ENCODE measurements around the gene GALNT11. TPM values are rescaled to one million over a fixed set of nuclear protein-coding genes. Genes with fewer than 3 reads are reported as not detected.

The GALNT11 gene
- total RNA-seq, 2 donors from 2014 or later: 32.7 to 35.3 TPM

- no peaks in the 10 kb centered on the region for H3K4me1 ChIP-seq (ENCODE audit: control insufficient read depth, insufficient read depth, low read length)
- H3K4me3 Mint-ChIP-seq: no peak overlapping the region
- no peak for TF ChIP-seq CTCF (conservative IDR thresholded peaks at IDR 0.05)
- no peak overlapping the region for H3K9ac ChIP-seq (ENCODE audit: extremely low read depth, low read length, poor library complexity, severe bottlenecking)
- 91 to 95% methylated on average over 4 to 5 of the region's 5 CpGs for WGBS, 2 experiments (ENCODE audit: insufficient coverage in 1 of 2, insufficient read length in 1 of 2)
- peaks cover 39% of the 10 kb centered on the region for H3K36me3 ChIP-seq (ENCODE audit: control insufficient read depth, insufficient read depth, low read length)
- H3K27ac Mint-ChIP-seq: no peak overlapping the region
- peaks cover 38% of the 10 kb centered on the region for H3K36me3 Mint-ChIP-seq (ENCODE audit: low read depth)
- no peak overlapping the region for H3K4me3 ChIP-seq (ENCODE audit: low read length)
- peaks cover 9% of the 10 kb centered on the region for H3K9me3 ChIP-seq (ENCODE audit: control insufficient read depth, low read length)
- peaks cover 21% of the 10 kb centered on the region for H3K4me1 Mint-ChIP-seq
- H3K27ac ChIP-seq (ENCODE audit: low read depth, low read length): no peak overlapping the region
- no peaks in the 10 kb centered on the region for H3K27me3 ChIP-seq (ENCODE audit: control insufficient read depth, insufficient read depth, low read length, poor library complexity, severe bottlenecking)
- no peaks in the 10 kb centered on the region for H3K9me3 Mint-ChIP-seq
- DNase-seq: no peak
- H3K27me3 Mint-ChIP-seq (ENCODE audit: insufficient read depth): no peaks in the 10 kb centered on the region
These were observed 78.2 kb downstream of the GALNT11 start for GRCh38 chr7:152103691-152104090.

GRCh38 chr7:152105205-152105604, 79.7 kb downstream of the GALNT11 start:
- H3K36me3 Mint-ChIP-seq (ENCODE audit: low read depth): peaks cover 41% of the 10 kb centered on the region
- Histone ChIP-seq H3K9ac (ENCODE audit: extremely low read depth, low read length, poor library complexity, severe bottlenecking) (no peak overlapping the region), H3K4me3 (ENCODE audit: low read length) (no peak overlapping the region), H3K27ac (ENCODE audit: low read depth, low read length) (no peak overlapping the region), H3K9me3 (ENCODE audit: control insufficient read depth, low read length) (peaks cover 9% of the 10 kb centered on the region), H3K36me3 (ENCODE audit: control insufficient read depth, insufficient read depth, low read length) (peaks cover 45% of the 10 kb centered on the region), H3K4me1 (ENCODE audit: control insufficient read depth, insufficient read depth, low read length) (no peaks in the 10 kb centered on the region), H3K27me3 (ENCODE audit: control insufficient read depth, insufficient read depth, low read length, poor library complexity, severe bottlenecking) (no peaks in the 10 kb centered on the region)
- no peak overlapping the region for H3K27ac Mint-ChIP-seq
- H3K4me3 Mint-ChIP-seq: no peak overlapping the region
- peaks cover 21% of the 10 kb centered on the region for H3K4me1 Mint-ChIP-seq
- 95 to 96% methylated on average over 10 to 11 of the region's 11 CpGs for WGBS, 2 experiments (ENCODE audit: insufficient coverage in 1 of 2, insufficient read length in 1 of 2)
- no peaks in the 10 kb centered on the region for H3K27me3 Mint-ChIP-seq (ENCODE audit: insufficient read depth)
- no peak for TF ChIP-seq CTCF (conservative IDR thresholded peaks at IDR 0.05)
- no peak for DNase-seq
- H3K9me3 Mint-ChIP-seq: no peaks in the 10 kb centered on the region

- peaks cover 15% of the 10 kb centered on the region for H3K4me1 Mint-ChIP-seq
- no peak overlapping the region for H3K4me3 Mint-ChIP-seq
- Histone ChIP-seq H3K4me3 (ENCODE audit: low read length) (no peak overlapping the region), H3K27ac (ENCODE audit: low read depth, low read length) (no peak overlapping the region), H3K9ac (ENCODE audit: extremely low read depth, low read length, poor library complexity, severe bottlenecking) (no peak overlapping the region), H3K27me3 (ENCODE audit: control insufficient read depth, insufficient read depth, low read length, poor library complexity, severe bottlenecking) (no peaks in the 10 kb centered on the region), H3K9me3 (ENCODE audit: control insufficient read depth, low read length) (no peaks in the 10 kb centered on the region), H3K4me1 (ENCODE audit: control insufficient read depth, insufficient read depth, low read length) (no peaks in the 10 kb centered on the region), H3K36me3 (ENCODE audit: control insufficient read depth, insufficient read depth, low read length) (peaks cover 51% of the 10 kb centered on the region)
- H3K36me3 Mint-ChIP-seq (ENCODE audit: low read depth): peaks cover 48% of the 10 kb centered on the region
- no peak for DNase-seq
- no peak overlapping the region for H3K27ac Mint-ChIP-seq
- H3K9me3 Mint-ChIP-seq: no peaks in the 10 kb centered on the region
- WGBS, 2 experiments (ENCODE audit: insufficient coverage in 1 of 2, insufficient read length in 1 of 2): 88 to 99% methylated on average over 3 to 4 of the region's 4 CpGs
- no peak for TF ChIP-seq CTCF (conservative IDR thresholded peaks at IDR 0.05)
- no peaks in the 10 kb centered on the region for H3K27me3 Mint-ChIP-seq (ENCODE audit: insufficient read depth)
These were observed 81.5 kb downstream of the GALNT11 start for GRCh38 chr7:152106990-152107389.
